Globus pallidus (tissue), 1 donor: ENCODE data around the gene UBASH3A.

Experiments
- DNase-seq: peaks from one replicate; pipeline ENCODE4 v3.0.0-alpha.2; 2015; ENCODE audit warnings: low spot score

Gene UBASH3A

DNA sequence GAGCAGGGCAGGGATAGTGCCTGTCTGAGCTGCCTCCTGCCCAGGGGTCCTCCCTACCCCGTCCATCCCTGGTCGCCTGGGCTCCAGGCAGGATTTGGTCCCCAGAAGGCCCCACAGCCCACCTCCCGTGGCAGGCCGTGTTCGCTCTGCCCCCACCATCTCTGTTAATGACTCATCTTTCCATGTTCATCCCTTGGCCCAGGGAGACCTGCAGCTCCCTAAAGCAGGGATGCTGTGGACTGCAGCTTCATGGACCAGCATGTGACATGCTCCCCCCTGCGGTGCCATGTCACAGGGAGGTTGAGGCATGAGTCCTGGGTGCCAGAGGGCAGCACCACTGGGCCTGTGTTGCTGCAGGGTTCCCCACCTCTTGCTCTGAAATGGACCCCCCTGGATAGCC, 26.8 kb downstream of the UBASH3A start:
- DNase-seq, result no peak

GRCh38 chr21:42431196-42431595, 27.5 kb downstream of the UBASH3A start:
- no peak for DNase-seq

GRCh38 chr21:42432695-42433094, 29.0 kb downstream of the UBASH3A start:
- DNase-seq, result no peak

- no peak for DNase-seq
These were observed 30.3 kb downstream of the UBASH3A start for GRCh38 chr21:42433946-42434551.

DNA sequence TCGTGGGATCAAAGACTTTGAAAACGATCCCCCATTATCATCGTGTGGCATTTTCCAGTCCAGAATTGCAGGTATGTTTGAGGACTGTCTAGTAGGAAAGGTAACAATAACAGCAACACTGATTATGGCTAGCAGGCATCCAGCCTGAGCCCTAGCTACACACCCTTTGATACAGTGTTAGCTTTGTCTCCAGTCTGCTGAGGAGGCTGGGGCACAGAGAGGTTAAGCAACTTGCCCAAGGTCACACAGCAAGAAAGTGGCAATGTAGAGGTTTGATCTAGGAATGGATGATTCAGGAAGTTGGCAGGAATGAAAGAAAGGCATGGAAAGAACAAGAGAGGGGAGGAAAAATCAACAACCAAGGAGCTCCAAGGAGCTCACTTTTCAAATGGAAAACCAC, 31.2 kb downstream of the UBASH3A start:
- no peak for DNase-seq

DNA sequence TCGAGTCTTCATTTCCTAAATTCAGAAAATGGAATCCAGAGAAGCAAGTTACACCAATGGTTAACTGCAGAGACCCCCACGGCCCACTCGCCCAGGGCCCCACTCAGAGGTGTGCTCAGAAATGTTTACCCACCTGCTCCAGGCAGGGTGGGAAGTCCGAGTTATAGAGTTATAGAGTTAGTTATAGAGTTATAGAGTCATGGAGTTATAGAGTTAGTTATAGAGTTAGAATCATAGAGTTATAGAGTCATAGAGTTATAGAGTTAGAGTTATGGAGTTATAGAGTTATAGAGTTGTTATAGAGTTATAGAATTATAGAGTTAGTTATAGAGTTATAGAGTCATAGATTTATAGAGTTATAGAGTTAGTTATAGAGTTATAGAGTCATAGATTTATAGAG, 31.7 kb downstream of the UBASH3A start:
- DNase-seq, result no peak

GRCh38 chr21:42435833-42436232, 32.1 kb downstream of the UBASH3A start:
- DNase-seq, result no peak

GRCh38 chr21:42436914-42437313, 33.2 kb downstream of the UBASH3A start:
- DNase-seq, result no peak

- no peak for DNase-seq
These were observed 34.1 kb downstream of the UBASH3A start for GRCh38 chr21:42437786-42438185.

- DNase-seq, result no peak
These were observed 34.9 kb downstream of the UBASH3A start for GRCh38 chr21:42438316-42439205.

GRCh38 chr21:42439284-42440186, 35.8 kb downstream of the UBASH3A start:
- no peak for DNase-seq

GRCh38 chr21:42440187-42440792, 36.6 kb downstream of the UBASH3A start:
- DNase-seq, result no peak

GRCh38 chr21:42441963-42442362, 38.3 kb downstream of the UBASH3A start:
- no peak for DNase-seq

DNA sequence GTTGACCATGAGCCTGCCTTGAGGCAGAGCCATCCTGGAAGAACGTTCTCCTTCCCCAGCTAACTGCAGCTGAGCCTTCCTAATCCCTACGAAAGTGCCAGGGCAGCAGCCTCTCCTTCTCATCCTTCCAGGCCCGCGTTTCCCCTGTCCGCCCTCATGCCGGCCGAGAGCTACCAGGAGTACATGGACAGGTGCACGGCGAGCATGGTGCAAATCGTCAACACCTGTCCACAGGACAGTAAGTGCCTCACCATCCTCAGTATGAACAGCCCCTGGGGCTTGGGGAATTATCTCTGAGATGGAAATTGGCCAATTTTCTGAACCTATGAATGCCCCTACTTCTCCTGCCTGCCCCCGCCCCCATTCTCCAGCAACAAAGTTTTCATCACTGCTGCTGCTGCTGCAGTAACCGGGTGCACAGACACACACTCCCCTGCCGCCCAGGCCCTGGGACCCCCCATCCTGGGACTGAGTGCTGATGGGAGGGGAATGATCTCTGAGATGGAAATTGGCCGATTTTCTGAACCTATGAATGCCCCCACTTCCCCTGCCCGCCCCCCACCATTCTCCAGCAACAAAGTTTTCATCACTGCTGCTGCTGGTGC, 39.6 kb downstream of the UBASH3A start:
- no peak for DNase-seq

- no peak for DNase-seq
These were observed 40.4 kb downstream of the UBASH3A start for GRCh38 chr21:42443876-42444744.

GRCh38 chr21:42444745-42445059, 41.0 kb downstream of the UBASH3A start:
- DNase-seq, result no peak

- no peak for DNase-seq
These were observed 41.6 kb downstream of the UBASH3A start for GRCh38 chr21:42445311-42445710.

DNA sequence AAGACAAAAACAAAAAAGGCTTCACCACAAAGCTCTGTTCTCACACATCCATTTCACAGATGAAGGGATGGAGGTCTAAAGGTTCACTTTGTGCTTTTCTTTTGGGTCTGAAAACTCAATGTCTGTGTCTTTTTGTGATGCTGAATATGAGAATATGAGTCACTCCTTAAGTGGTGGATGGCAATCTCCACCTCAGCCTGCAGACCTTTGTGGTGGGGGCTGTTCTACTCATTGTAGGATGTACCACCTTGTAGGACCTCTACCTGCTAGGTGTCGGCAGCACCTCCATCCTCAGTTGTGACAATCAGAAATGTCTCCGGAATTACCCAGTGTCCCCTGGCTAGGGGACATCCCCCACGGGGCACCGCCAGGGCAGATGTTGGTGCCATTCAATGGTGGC, 42.8 kb downstream of the UBASH3A start:
- DNase-seq, result no peak

DNA sequence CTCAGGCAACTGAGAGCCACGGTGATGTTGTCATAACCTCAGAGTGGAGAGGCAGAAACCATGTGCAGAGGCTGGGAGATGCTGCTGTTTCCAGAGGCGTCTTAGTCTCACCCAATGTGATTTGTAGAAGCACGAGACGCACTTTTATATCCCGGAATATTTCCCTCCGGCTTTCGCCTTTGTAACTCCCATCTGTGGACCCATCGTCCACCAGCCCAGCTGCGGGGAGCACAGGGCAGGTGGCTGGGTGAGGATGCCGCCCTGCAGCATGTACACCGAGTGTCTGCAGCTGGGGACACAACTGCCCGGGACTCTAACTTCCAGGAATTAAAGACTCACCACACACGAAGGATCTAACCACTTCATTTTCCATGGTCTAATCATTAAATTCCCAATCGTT, 43.5 kb downstream of the UBASH3A start:
- no peak for DNase-seq

GRCh38 chr21:42447732-42448131, 44.0 kb downstream of the UBASH3A start:
- no peak for DNase-seq

DNA sequence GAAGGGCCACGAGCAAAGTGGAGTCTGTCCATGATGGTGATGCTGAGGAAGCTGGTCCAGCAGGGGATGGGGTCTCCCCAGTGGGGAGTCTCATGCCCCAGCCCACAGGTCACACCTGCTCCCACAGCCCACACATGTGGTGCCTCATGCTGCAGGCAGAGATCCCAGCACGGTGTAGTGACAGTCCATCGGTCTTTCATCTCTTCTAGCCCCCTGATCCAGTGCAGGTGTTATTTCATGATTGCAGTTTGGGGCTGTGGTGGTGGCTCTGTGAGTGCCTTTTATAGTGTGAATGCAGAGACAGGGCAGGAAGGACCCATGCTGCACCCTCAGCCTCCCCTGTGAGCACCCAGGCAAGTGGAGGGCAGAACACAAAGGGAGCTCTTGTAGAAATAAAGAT, 45.0 kb downstream of the UBASH3A start:
- no peak for DNase-seq
